GF-D8 (cell line): Measurements from ENCODE around the gene SP140L.
"Not testable (repeated sequence)": the region's sequence is repeated elsewhere in the genome, so short reads cannot be mapped to it uniquely, and the experiment has no call there.

Experiments
- DNase-seq: peaks from one replicate; lab custom pipeline; 2025; lab: John Stamatoyannopoulos, UW

The SP140L gene

GRCh38 chr2:230326453-230327417 is at the start of gene SP140L:
Gene SP140L (plus strand): TSS chr2:230327193. CDS start chr2:230327270, 77 bp downstream.
- DNase-seq = peak; percentile 65

- DNase-seq = no peak
Observed at GRCh38 chr2:230282936-230283335, 44.1 kb upstream of the SP140L start.

GRCh38 chr2:230286048-230286447 is 40.9 kb upstream of the SP140L start:
- no peak for DNase-seq

- DNase-seq = not testable (repeated sequence)
Observed at GRCh38 chr2:230289311-230289710, 37.7 kb upstream of the SP140L start.

- no peak for DNase-seq
Observed at GRCh38 chr2:230295192-230295591, 31.8 kb upstream of the SP140L start.

- no peak for DNase-seq
Observed at GRCh38 chr2:230296917-230297316, 30.1 kb upstream of the SP140L start.

GRCh38 chr2:230299618-230300017 is 27.4 kb upstream of the SP140L start:
- DNase-seq = no peak

- DNase-seq = no peak
Observed at GRCh38 chr2:230305416-230306275, 21.3 kb upstream of the SP140L start.

GRCh38 chr2:230306474-230306873 is 20.5 kb upstream of the SP140L start:
- no peak for DNase-seq

- no peak for DNase-seq
Observed at GRCh38 chr2:230307485-230307884, 19.5 kb upstream of the SP140L start.

- no peak for DNase-seq
Observed at GRCh38 chr2:230308402-230309000, 18.5 kb upstream of the SP140L start.

GRCh38 chr2:230310792-230311191 is 16.2 kb upstream of the SP140L start:
- not testable (repeated sequence) for DNase-seq

- not testable (repeated sequence) for DNase-seq
Observed at GRCh38 chr2:230311634-230312033, 15.4 kb upstream of the SP140L start.

- no peak for DNase-seq
Observed at GRCh38 chr2:230312638-230313037, 14.4 kb upstream of the SP140L start.

- no peak for DNase-seq
Observed at GRCh38 chr2:230317366-230317765, 9.6 kb upstream of the SP140L start.

- no peak for DNase-seq
Observed at GRCh38 chr2:230318190-230319121, 8.5 kb upstream of the SP140L start.

GRCh38 chr2:230319211-230319862 is 7.7 kb upstream of the SP140L start:
- no peak for DNase-seq

- DNase-seq = no peak
Observed at GRCh38 chr2:230321031-230321430, 6.0 kb upstream of the SP140L start.

GRCh38 chr2:230322561-230323384 is 4.2 kb upstream of the SP140L start:
- DNase-seq = no peak
